IPS-18c (cell line): ENCODE data around the gene SDK1.

Source experiments
- H3K4me3 ChIP-seq: 2 replicates; pipeline ENCODE4 v1.7.0; 2013; ENCODE audit warnings: low read depth, mild to moderate bottlenecking, low read length, moderate library complexity; ENCODE audit not compliant: insufficient read depth
- H3K9me3 ChIP-seq: one replicate; pipeline ENCODE4 v1.6.1; 2013; ENCODE audit warnings: mild to moderate bottlenecking, low read length, moderate library complexity; ENCODE audit not compliant: control insufficient read depth, insufficient read depth

Gene SDK1

DNA sequence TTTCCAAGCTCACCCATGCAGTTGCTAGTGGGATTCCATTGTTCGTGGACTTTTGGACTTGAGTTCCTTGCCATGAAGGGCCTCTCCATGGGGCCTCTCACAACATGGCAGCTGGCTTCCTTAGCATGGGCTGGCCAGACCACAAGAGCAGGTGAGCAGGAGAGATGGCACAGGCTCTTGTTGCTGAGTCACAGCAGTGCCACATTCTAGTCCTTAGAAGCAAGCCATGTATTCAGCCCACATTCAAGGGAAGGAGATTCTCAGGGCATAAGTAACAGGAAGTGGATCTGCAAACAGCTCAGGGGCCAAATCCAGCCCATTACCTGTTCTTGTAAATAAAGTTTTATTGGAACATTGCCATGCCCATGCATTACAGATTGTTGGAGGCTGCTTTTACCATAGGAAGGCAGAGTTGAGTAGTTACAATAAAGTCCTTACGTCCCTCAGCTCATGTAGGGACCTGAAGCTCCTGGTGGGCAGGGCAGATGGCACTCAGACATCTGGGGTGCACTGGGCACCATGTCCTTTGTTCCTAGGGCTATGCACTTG is 899.6 kb downstream of the SDK1 start:
- Histone ChIP-seq H3K4me3 (no peak overlapping the region), H3K9me3 (peaks cover under 1% of the 10 kb centered on the region)

DNA sequence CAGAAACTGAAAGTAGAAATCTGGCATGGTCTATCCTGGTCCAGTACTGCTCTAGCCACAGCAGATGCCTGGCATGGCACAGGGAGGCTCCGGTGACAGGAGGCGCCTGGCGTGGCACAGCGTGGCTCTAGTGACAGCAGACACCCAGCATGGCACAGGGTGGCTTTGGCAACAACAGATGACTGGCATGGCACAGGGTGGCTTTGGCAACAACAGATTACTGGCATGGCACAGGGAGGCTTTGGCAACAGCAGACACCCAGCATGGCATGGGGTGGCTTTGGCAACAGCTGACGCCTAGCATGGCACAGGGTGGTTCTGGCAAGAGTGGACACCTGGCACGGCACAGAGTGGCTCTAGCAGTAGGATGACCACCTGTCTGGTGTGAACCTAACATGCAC is 900.5 kb downstream of the SDK1 start:
- no peaks in the 10 kb centered on the region for H3K9me3 ChIP-seq
- H3K4me3 ChIP-seq, result no peak overlapping the region

DNA sequence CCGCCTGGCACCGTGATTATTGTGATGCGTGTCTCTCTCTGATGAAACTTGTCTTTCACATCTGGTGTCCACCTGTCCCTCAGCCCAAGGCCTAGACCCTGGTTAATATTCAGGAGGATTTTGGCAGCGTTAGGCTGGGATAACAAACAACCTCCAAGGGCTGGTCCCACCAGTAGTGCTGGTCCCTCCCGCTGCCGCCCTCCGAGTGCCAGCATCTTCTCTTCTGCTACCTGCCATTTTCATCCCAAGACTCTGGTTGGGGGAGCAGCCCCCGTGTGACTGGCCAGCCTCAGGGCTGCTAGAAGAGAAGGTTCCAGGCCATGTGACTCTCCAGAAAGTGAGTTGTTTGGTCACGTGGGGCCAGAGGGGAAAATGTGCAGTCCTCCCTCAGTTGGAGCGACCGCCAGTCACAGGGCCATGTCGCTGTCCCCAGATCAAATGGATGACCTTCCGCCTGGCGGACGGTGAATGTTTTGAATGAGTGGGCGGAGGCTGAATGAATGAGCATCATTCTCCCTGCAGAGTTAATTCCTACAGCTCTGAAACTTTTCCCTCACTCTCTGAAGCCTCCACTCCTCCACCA is 901.2 kb downstream of the SDK1 start:
- Histone ChIP-seq H3K9me3 (no peaks in the 10 kb centered on the region), H3K4me3 (no peak overlapping the region)

DNA sequence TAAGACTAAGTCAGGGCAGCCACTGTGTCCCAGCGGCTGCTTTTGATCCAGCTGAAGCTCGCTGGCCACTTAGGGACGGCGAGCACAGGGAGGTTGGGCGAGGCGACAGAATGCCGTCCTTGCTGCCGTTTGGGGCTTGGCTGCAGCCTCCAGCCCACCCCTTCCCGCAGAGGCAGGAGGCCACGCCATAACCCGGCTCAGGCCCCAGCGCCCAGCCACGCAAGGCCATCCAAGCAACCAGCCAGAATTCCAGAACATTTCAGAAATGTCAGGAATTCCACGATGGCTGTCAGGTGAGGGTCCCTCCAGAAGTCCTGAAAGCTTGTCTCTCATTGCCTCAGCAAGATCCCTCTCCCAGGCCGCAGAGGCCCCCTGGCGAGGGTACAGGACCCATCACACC is 901.9 kb downstream of the SDK1 start:
- no peaks in the 10 kb centered on the region for H3K9me3 ChIP-seq

DNA sequence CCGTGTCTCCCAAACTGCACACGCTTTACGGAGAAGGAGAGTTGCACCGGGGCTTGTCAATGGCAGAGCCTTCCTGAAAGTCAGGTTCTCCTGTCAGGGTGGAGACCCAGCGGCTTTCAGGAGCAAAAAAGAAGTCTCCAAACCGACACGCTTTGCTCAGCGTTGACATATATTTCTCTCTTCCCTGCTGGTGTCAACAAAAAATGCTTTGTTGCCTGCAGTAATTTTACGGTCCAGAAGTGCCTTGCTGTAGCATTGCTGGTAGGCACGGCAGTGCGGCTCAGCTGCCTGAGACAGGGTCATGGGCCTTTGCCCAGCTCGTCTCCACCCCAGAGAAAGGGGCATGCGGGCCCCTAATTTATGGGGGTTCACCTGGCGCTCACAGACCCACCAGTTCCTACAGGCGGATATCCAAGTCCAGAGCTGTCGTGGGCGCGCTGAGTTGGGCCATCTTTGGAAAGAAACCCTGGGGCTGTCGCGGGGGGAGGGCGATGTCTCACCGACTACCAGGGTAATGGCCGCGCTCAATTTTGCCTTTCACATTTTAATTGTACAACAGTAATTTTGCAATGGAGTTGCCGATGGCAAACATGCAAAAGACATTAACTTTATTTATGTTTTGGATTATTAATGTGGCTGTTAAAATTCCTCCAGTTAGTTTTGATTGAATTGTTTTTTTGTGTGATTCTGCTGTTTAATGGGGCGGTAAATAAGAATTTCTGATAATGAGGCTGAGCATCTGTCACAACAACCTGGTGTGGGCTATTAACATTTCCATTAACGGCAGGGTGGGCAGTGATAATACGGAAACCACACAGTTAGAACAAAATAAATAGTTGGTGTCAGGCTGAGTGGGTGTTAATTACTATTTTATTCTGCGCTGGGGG is 902.8 kb downstream of the SDK1 start:
- Histone ChIP-seq H3K9me3 (no peaks in the 10 kb centered on the region), H3K4me3 (no peak overlapping the region)

More for the DNA sequence above, 901.9 kb downstream of the SDK1 start:
- H3K4me3 ChIP-seq, result no peak overlapping the region

DNA sequence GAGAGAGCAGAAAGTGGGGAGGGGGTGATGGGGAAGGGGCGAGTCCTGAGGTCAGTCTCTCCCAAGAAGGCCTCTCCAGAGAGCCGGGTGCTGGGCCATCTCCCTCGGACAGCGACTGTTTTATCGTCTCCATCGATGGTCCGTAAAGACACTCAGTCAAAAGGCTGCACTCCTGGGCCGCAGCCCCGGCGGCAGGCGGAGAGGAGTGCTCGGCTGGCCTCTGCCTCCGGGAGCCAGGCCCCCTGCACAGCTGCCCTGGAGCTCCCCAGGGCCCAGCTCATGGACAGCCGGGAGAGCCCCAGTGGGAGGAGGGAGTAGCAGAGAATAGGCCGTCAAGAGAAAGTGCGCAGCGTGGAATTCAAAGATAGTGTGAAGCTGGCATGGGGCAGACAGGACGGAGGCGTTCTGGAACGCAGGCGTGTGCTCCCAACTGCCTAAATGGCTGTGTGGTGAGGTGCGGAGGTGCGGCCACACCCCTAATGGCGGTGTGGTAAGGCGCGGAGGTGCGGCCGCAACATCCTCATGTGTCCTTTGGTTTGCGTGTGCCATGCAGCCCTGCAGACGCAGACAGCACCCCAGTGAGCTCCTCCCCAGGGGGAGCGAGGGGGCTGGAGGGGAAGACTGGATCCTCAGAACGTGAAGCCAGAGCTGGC is 903.6 kb downstream of the SDK1 start:
- no peak overlapping the region for H3K4me3 ChIP-seq
- H3K9me3 ChIP-seq, result no peaks in the 10 kb centered on the region

DNA sequence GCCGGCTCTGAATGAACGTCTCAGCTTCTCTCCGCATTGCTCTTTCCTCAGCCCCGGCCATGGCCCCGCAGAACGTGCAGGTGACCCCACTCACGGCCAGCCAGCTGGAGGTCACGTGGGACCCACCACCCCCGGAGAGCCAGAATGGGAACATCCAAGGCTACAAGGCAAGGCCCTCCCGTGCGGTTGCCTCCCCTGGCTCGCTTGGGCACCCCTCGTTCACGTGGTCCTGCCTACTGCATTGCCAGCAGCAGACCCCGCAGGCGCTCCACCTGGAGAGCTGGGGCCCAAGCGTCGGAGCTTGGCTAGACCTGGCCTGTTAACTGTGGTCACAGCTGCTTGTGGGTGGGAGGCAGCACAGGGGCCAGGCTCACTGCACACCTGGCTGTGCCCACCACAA is 904.8 kb downstream of the SDK1 start:
- Histone ChIP-seq H3K4me3 (no peak overlapping the region), H3K9me3 (no peaks in the 10 kb centered on the region)

DNA sequence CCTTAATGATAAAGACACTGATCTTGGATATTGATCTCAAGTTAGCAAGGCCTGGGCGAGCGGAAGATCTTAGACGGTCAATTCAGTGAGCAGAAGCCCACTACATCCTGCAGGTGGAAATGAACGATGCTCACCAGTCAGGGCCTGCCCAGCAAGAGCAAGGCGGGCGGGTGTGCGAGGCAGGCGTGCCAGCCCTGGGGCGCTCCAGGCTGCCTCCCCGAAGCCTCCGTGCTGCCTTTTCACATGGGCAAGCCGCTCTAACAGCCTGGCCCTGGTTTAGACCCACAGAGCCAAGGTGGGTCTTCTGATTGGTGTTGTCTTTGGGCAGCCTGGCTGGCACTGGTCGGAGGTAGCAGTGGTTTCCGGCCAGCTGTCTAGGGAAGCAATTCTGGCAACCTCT is 906.0 kb downstream of the SDK1 start:
- H3K4me3 ChIP-seq, result no peak overlapping the region

DNA sequence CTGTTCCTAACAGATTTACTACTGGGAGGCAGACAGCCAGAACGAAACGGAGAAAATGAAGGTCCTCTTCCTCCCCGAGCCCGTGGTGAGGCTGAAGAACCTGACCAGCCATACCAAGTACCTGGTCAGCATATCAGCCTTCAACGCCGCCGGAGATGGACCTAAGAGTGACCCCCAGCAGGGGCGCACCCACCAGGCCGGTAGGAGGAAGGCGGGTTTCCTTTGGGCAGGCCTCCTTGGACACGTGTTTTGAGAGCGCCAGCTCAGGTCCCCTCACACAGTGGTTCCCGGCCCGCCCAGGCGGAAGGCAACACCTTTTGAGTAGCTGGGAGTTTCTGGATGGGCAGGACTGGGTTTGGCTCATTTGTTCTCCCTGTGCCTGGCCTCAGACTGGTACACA is 907.0 kb downstream of the SDK1 start:
- Histone ChIP-seq H3K4me3 (no peak overlapping the region), H3K9me3 (no peaks in the 10 kb centered on the region)

More for the DNA sequence above, 906.0 kb downstream of the SDK1 start:
- no peaks in the 10 kb centered on the region for H3K9me3 ChIP-seq

DNA sequence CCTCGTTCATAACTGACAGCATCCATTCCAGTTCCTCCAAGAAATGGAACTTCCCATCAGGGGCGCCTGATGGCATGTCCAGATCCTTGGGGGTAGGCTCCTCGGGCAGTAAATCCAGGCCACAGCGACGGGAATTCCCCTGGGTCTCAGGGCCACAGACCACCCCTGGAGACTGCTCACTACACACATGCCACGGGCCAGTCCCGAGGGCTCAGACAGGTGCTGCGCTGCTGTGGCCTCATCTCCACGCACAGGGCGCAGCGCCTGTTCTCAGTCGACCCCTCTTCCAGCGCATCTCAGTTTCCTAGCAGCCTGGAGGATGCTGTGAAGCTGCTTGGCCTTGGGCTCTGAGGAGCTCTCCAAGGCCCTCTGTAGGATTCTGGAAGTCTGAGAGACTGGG is 907.5 kb downstream of the SDK1 start:
- H3K9me3 ChIP-seq, result no peaks in the 10 kb centered on the region
- H3K4me3 ChIP-seq, result no peak overlapping the region

DNA sequence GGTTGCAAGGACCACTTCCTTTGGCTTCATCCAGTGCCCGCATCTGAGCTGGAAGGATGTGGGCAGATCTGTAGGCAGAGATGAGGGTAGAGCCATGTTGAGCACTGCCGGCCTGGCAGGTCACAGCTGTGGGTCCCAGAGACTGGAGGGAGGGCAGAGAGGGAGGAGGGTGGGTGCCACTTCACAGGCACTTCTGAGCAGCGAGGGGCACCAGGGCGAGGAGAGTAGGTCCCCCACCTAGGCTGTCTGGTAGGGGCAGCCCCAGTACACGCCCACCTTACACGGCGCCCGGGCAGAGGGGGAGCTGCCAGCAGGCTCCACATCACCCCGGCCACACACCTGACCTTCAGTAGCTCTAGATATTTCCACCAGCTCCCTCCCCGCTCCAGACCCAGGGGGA is 908.1 kb downstream of the SDK1 start:
- H3K9me3 ChIP-seq, result no peaks in the 10 kb centered on the region
- no peak overlapping the region for H3K4me3 ChIP-seq

DNA sequence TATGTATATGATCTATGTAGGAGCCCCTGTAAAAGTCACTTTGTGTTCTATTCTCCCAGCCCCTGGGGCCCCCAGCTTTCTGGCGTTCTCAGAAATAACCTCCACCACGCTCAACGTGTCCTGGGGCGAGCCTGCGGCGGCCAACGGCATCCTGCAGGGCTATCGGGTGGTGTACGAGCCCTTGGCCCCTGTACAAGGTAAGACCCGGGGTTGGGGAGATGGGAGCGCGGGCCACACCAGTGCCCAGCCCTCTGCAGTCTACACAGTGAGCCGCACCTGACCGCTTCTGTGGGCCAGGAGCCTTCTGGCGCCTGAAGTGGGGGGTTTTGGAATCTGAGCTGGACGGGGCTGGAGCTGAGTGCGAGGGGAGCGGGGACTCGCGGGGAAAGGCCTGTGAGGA is 908.9 kb downstream of the SDK1 start:
- Histone ChIP-seq H3K4me3 (no peak overlapping the region), H3K9me3 (no peaks in the 10 kb centered on the region)

DNA sequence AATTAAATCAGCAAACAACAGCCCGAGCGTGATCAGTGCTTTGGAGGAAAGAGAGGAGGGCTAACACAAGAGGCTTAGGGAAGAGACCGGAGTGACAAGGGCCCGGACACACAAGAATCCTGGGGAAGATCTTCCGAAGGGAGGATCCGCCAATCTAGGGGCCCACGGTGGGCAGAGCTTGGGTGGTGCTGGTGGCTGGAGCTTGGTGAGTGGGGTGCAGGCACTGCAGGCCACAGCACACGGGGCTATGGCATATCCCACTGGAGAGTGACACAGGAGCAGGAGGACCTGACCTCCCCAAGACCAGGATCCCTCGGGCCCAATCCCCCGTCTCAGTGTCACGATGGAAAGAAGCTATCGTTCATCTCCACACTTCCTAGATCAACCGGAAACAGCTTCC is 909.8 kb downstream of the SDK1 start:
- Histone ChIP-seq H3K4me3 (no peak overlapping the region), H3K9me3 (no peaks in the 10 kb centered on the region)

DNA sequence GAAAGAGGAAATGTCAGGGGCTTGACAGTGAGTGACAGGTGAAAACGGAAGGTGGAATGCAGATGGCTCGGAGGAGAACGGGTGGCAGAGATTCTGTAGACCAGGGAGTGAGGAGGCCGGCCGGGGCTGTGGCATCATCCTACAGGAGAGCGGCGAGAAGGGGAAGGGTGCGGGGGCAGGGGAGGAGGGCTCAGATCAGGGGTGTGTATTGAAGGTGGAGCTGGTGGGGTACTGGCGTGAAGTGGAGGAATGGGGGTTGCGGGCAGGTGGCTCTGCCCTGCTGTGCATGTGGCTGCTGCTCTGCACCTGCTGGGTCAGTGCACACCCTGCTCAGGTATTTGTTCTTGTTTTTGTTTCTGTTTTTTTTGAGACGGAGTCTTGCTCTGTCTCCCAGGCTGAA is 910.2 kb downstream of the SDK1 start:
- H3K9me3 ChIP-seq, result no peaks in the 10 kb centered on the region
- H3K4me3 ChIP-seq, result no peak overlapping the region

DNA sequence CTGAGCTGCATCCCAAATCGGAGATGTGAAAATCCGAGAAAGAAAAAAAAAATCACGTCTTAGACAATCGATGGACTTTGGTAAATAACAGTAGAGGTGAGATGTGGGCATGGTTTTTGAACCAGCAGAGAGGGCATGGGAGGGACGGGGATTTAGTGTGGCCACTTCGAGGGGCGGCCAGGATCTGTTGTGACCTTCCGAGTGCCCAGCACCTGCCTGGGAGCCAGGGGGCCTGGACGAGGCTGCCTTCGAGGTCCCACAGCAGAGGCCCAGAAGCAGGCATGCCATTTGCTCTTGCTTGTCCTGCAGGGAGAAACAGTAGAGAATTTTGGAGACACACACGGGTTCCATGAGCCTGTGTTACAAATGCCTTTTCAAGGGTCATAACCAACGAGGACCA is 911.3 kb downstream of the SDK1 start:
- Histone ChIP-seq H3K4me3 (no peak overlapping the region), H3K9me3 (no peaks in the 10 kb centered on the region)

DNA sequence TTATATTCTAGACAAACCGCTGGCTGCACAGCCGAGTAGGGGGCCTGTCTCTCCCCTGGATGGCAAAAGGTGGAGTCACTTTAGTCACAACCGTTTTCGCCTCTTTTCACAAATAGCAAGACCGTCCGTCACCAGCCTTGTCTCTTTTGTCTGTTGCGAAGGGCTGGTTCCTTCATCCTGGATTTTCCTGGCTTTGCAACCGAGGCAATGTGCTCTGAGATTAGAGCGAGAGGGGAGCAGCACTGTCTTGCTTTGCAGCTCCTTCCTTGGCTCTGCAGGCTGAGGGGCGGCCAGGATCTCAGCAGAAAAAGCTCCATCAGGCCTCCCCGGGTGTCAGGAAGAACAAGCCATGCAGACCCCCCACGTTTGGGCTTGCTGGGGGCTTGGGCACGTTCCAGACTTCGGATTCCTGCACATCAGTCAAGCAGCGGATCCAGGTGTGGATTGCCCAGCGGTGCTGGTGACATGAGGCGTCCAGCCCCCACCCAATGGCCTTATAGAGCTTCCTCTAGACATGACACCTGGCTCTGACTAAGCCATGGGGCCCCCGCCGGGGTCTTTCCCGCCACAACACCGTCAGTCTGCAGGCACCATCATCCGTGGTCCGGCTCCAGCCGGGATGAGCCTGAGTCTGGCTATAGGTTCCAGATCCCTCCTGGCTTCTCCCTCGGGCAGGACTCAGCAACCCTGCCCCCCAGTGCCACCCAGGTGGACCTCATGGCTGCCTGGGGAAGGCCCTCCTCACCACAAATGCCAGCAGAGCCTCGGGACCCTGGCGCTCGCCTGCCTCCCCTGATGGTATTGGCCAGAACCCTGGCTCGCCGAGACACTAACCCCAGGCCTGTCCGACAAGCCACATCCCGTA is 913.5 kb downstream of the SDK1 start:
- H3K9me3 ChIP-seq, result no peaks in the 10 kb centered on the region
- no peak overlapping the region for H3K4me3 ChIP-seq

DNA sequence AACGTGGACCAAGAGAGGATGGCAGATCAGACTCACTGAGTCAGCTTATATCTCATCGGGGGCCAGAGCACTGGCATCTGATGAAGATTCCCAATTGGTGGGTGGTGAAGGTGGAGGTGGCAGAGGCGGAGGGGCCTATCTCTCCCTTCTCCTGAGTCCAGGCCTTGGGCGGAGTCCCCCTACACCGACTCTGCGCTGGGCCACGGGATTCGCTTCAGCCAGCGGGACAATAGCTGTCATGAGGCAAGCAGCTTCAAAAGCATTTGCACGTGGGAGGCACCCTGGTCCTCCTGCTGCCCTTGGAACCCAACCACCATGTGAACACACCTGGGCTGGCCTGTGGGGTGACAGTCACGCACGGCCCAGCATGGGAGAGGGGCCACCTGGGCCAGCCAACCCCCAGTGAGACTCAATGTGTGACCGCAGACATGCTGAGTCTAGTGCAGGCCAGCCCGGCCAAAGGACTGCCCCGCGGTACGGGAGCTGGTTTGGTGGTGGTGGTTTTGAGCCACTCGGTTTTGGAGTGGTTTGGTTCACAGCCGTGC is 914.2 kb downstream of the SDK1 start:
- Histone ChIP-seq H3K9me3 (no peaks in the 10 kb centered on the region), H3K4me3 (no peak overlapping the region)
